Testis (tissue), 3 donors: ENCODE measurements around the gene EXPH5. TPM values are rescaled to one million over a fixed set of nuclear protein-coding genes. Genes with fewer than 3 reads are reported as not detected.
A peak's percentile ranks its signal among the peaks of the same experiment; 100 is the strongest.

Experiments
- DNase-seq: peaks from one replicate; pipeline ENCODE4 v3.0.0-alpha.2; 2019
- H3K27ac ChIP-seq, 2 donors: fragments of 200-600 bp; sonication (generic); one replicate each; pipeline ENCODE4 v1.5.1; 2019
- H3K27me3 ChIP-seq: fragments of 200-600 bp; sonication (generic); one replicate; pipeline ENCODE4 v1.5.1; 2019
- H3K36me3 ChIP-seq: fragments of 200-600 bp; sonication (generic); one replicate; pipeline ENCODE4 v1.5.1; 2017; ENCODE audit warnings: low read depth; ENCODE audit errors: missing control alignments
- H3K4me1 ChIP-seq: fragments of 200-600 bp; sonication (generic); one replicate; pipeline ENCODE4 v1.5.1; 2019
- H3K4me3 ChIP-seq, 2 donors: fragments of 200-600 bp; sonication (generic); one replicate each; pipeline ENCODE4 v1.5.1; 2017 to 2019
- H3K9me3 ChIP-seq: fragments of 200-600 bp; sonication (generic); one replicate; pipeline ENCODE4 v1.5.1; 2017
- CTCF ChIP-seq, 3 experiments: fragments of 450-650 bp in 2 of 3; fragments of 200-600 bp in 1 of 3; sonication (generic) in 1 of 3; IDR thresholded peaks; one replicate each; pipeline ENCODE4 v1.5.1; 2016 to 2019; ENCODE audit warnings: antibody characterized with exemption in 3 of 3, mild to moderate bottlenecking in 2 of 3, moderate library complexity in 1 of 3
- POLR2A ChIP-seq: fragments of 450-650 bp; IDR thresholded peaks from one replicate; pipeline ENCODE4 v1.6.1; 2017; ENCODE audit warnings: antibody characterized with exemption, mild to moderate bottlenecking, moderate library complexity
- WGBS, 2 donors: methylation state at CpG; one replicate each; pipeline ENCODE4 v1.1.5; 2018; 5-methylcytosine and 5-hydroxymethylcytosine counted together
- intact Hi-C: fragments of 100-400 bp; cut with DNase I; formaldehyde crosslinking; loops from one replicate; pipeline ENCODE4 v1.15.1; 2023; ENCODE audit warnings: low total_unique reads
- polyA plus RNA-seq: library from polyadenylated mRNA; stranded (reverse); fragments of 350-450 nt; fragmentation: Illumina TruSeq; extraction: RNeasy Lipid Tissue Mini Kit (QIAGEN cat#74804); gene quantifications from one replicate; pipeline ENCODE4 v1.2.3, GENCODE V29; 2014; ENCODE audit warnings: low read depth, low replicate concordance; ENCODE audit not compliant: insufficient read depth
- total RNA-seq, 2 donors: library from RNA; depleted of rRNA; stranded (reverse); fragments of >200 nt; gene quantifications; one replicate each; pipeline ENCODE4 v1.2.3, GENCODE V29; 2016

EXPH5 gene
- total and polyA plus RNA-seq, 3 donors from 2014 or later, result 0.62 to 1.3 (median 0.71) TPM

DNA sequence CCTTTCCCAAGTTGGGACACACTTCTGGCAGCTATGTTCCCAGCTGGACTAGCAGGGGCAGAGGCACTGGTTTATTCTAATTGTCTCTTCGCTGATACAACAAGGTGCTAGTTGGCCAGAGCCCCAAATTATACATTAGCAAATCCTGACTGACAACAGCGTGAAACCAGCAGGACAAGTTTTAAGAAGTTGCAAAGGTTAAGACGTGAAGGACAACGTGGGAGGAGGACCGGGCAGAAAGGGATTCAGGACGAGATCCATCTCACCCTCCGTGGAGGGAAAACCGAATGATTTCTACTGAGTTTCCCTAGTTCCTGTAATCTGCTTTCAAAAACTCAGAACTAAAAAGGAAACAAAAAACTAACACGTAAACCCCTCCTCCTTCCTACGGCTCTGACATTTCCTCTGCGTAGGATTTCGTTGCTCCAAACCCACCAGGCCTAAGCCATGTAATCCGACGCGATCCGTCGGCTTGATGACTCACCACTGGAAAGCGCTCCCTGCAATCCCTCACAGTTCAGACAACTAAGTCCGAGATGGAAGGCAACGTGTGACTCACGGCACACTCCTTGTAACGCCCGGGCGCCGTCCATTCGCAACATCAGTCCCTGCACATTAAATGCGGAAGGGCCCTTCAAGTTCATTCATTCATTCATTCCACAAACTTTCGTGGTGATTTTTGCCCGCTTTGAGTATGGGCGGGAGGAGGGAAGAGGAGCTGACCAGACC lies 96.1 kb downstream of the EXPH5 start:
- TF ChIP-seq POLR2A, result no peak
- WGBS, 2 donors, result 0 to 1% methylated on average over 28 to 30 of the region's 30 CpGs
- Histone ChIP-seq H3K9me3 (no peaks in the 10 kb centered on the region), H3K27me3 (no peaks in the 10 kb centered on the region), H3K4me1 (no peaks in the 10 kb centered on the region), H3K4me3 (peak overlapping the region; percentile 76 to 81), H3K27ac (peak overlapping the region; percentile 84 to 94), H3K36me3 (no peaks in the 10 kb centered on the region)
- intact Hi-C loops, result no loop called here
- DNase-seq, result peak; percentile 89

GRCh38 chr11:108496643-108497256 lies 96.8 kb downstream of the EXPH5 start:
- TF ChIP-seq POLR2A, result no peak
- no peak for TF ChIP-seq CTCF (IDR thresholded peaks at IDR 0.05)
- H3K36me3 ChIP-seq, result no peaks in the 10 kb centered on the region
- no peaks in the 10 kb centered on the region for H3K27me3 ChIP-seq
- H3K9me3 ChIP-seq, result no peaks in the 10 kb centered on the region
- H3K4me3 ChIP-seq, result peak overlapping the region in 1 of 2 donors; percentile 76
- DNase-seq, result no peak
- 65 to 69% methylated on average over 7 of the region's 7 CpGs for WGBS, 2 donors
- peak overlapping the region; percentile 84 to 94 for H3K27ac ChIP-seq
- intact Hi-C loops, result no loop called here
- no peaks in the 10 kb centered on the region for H3K4me1 ChIP-seq

- intact Hi-C loops, result no loop called here
- TF ChIP-seq POLR2A (no peak), CTCF (IDR thresholded peaks at IDR 0.05) (no peak)
- 91 to 92% methylated on average over 3 of the region's 3 CpGs for WGBS, 2 donors
- H3K9me3 ChIP-seq, result no peaks in the 10 kb centered on the region
- H3K36me3 ChIP-seq, result no peaks in the 10 kb centered on the region
- no peak overlapping the region for H3K27ac ChIP-seq
- DNase-seq, result no peak
- H3K4me3 ChIP-seq, result no peak overlapping the region
- no peaks in the 10 kb centered on the region for H3K27me3 ChIP-seq
- H3K4me1 ChIP-seq, result no peaks in the 10 kb centered on the region
These were observed 98.2 kb downstream of the EXPH5 start for GRCh38 chr11:108495326-108495725.

- Histone ChIP-seq H3K4me3 (no peak overlapping the region), H3K27ac (no peak overlapping the region), H3K27me3 (no peaks in the 10 kb centered on the region), H3K36me3 (no peaks in the 10 kb centered on the region), H3K4me1 (no peaks in the 10 kb centered on the region), H3K9me3 (no peaks in the 10 kb centered on the region)
- intact Hi-C loops, result no loop called here
- TF ChIP-seq POLR2A, result no peak
- WGBS, 2 donors, result 56 to 66% methylated on average over 6 of the region's 6 CpGs
- no peak for DNase-seq
These were observed 99.4 kb downstream of the EXPH5 start for GRCh38 chr11:108494182-108494581.

- WGBS, 2 donors, result 76 to 78% methylated on average over 3 of the region's 3 CpGs
These were observed 101.6 kb downstream of the EXPH5 start for GRCh38 chr11:108491936-108492335.

More at GRCh38 chr11:108491936-108492335, 101.6 kb downstream of the EXPH5 start:
- Histone ChIP-seq H3K27me3 (no peaks in the 10 kb centered on the region), H3K4me3 (no peak overlapping the region), H3K4me1 (no peaks in the 10 kb centered on the region), H3K9me3 (no peaks in the 10 kb centered on the region), H3K36me3 (no peaks in the 10 kb centered on the region), H3K27ac (no peak overlapping the region)
- TF ChIP-seq POLR2A (no peak), CTCF (IDR thresholded peaks at IDR 0.05) (no peak)
- no peak for DNase-seq
- intact Hi-C loops, result no loop called here
